Measurements from ENCODE around the gene MEA1.
"Not testable (repeated sequence)": the region's sequence is repeated elsewhere in the genome, so short reads cannot be mapped to it uniquely, and the experiment has no call there.

MEA1 gene

GRCh38 chr6:43006251-43006650 is 7.5 kb downstream of the MEA1 start:
- no peak for DNase-seq

- no peak for DNase-seq
Observed at GRCh38 chr6:43005844-43006243, 7.9 kb downstream of the MEA1 start.

- no peak for DNase-seq
Observed at GRCh38 chr6:43001843-43002242, 11.9 kb downstream of the MEA1 start.

GRCh38 chr6:42998205-42998604 is 15.5 kb downstream of the MEA1 start:
- not testable (repeated sequence) for DNase-seq

DNA sequence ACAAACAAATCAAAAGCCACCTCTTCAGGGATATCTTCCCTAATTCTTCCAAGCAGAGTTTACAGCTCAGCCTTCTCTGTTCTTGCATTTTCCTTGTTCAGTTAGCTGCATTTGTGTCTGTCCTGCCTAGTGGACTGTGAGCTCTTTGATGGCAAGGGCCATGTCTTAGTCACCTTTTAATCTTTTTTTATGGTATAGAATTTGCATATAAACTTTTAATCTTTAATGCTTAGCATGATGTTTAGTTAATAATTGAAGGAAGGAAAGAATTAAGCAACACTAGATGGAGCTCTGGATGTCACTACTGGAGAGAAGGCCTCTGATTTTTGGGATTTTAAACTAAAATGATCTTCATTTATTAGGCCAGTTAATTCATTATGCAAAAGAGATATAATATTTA is 17.2 kb downstream of the MEA1 start:
- no peak for DNase-seq

- no peak for DNase-seq
Observed at GRCh38 chr6:42993445-42993844, 20.3 kb downstream of the MEA1 start.

GRCh38 chr6:42989923-42990322 is 23.8 kb downstream of the MEA1 start:
- DNase-seq: no peak

GRCh38 chr6:42988486-42989020 is 25.2 kb downstream of the MEA1 start:
- DNase-seq: no peak

DNA sequence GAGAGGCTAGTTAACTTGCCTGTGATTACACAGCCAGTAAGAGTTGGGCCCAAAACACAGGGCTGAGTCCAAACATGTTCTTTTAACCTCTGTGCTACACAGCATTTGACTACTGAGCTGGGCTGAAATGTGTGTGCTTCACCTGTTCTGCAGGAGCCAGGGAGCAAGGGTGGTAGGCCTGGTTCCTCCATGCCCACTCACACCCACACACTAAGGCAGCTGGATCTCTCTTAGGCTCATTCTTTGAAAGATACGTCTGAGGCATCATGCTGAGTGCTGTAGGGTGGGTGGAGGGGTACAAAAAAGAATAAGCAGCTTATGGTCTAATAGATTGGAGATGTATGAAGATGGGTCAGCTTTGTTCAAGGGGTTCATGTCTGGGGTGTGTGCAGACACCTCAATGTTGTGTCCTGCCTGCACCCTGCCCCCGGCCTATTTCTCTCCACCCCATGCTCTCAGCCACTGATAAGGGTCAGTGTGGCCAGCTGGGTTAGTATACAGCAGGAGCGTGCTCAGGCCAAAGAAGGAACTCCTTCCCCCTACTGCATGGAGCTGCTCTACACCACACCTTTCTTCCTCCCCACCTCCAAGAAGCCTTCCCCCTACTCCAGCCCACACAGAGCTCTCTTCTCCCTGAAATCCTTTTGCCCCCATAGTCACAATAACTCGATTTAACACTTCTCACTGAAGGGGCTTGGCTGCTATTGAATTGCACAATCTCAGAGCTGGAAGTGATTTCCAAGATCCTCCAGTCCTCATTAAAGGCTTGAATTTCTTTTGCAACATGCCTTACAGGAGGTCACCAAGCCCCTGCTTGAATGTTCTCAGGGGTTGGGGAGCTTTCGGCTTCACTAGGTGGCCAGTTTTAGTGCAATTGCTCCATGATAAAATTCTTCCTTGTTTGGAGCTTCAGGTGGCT is 26.0 kb downstream of the MEA1 start:
- DNase-seq: no peak

GRCh38 chr6:42984924-42985475 is 28.7 kb downstream of the MEA1 start:
- DNase-seq: peak in 1 of 2 experiments; percentile 30

GRCh38 chr6:42984001-42984923 is 29.5 kb downstream of the MEA1 start, which contains the start of gene PPP2R5D:
Gene PPP2R5D (plus strand): TSS chr6:42984570. CDS start chr6:42984678, 108 bp downstream.
- peak; percentile 99 for DNase-seq

- DNase-seq: no peak
Observed at GRCh38 chr6:42981836-42982235, 31.9 kb downstream of the MEA1 start.

- DNase-seq: no peak
Observed at GRCh38 chr6:42979523-42980177, 34.1 kb downstream of the MEA1 start.

- peak; percentile 78 to 97 for DNase-seq
Observed at GRCh38 chr6:42978839-42979522, 34.8 kb downstream of the MEA1 start, which contains the start of gene PEX6. Gene PEX6 (minus strand): TSS chr6:42979181. CDS start chr6:42979150, 31 bp downstream.

DNA sequence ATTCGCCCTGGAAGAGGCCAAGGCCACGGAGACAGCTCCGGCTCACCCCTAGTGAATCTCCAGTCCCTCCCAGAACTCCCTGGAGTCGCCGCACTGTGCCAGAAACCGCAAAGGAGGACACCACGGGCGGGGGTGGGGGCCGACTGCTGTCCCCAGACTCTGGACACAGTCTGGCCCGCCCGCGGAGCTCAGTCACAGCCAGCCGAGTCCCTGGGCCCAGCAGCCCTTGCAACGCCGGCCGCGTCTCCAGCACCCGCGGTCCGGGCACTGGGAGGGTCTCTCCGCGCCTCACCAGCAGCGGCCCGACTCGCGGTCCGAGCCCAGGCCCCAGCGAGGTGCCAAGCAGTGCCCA is 35.3 kb downstream of the MEA1 start:
- DNase-seq: peak in 1 of 2 experiments; percentile 53

GRCh38 chr6:42974919-42975505 is 38.7 kb downstream of the MEA1 start:
- no peak for DNase-seq

DNA sequence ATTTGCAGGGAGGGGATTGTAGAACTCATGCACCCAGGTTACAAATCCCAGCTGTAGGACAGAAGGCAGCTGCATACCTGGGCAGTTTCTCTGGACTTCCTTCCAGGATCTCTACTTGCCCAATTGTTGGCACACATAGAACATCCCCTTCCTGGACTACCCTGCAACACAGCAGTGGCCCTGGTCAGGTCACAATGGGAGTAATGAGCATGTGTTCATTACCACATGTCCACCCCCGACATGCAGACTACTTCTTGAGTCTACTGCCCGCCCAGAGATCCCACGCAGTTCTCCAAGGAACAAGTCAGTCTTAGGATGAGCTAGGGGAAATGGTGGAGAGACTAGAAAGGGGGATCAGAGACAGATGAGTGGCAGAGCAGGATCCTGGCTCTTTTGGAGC is 39.8 kb downstream of the MEA1 start:
- no peak for DNase-seq

- no peak for DNase-seq
Observed at GRCh38 chr6:42971746-42972327, 41.9 kb downstream of the MEA1 start.

- no peak for DNase-seq
Observed at GRCh38 chr6:42970871-42971612, 42.7 kb downstream of the MEA1 start.

- DNase-seq: no peak
Observed at GRCh38 chr6:42969934-42970333, 43.8 kb downstream of the MEA1 start.

Data from NCI-H526 (cell line).